ENCODE results near the gene PLD1. TPM values are rescaled to one million over a fixed set of nuclear protein-coding genes. Genes with fewer than 3 reads are reported as not detected.
"Not testable (repeated sequence)": the region's sequence is repeated elsewhere in the genome, so short reads cannot be mapped to it uniquely, and the experiment has no call there.

The PLD1 gene
- total RNA-seq, 1 donor from 2014 or later = 15.9 TPM

- DNase-seq (ENCODE audit: low spot score) = no peak
These were observed 244.7 kb downstream of the PLD1 start for GRCh38 chr3:171565481-171566058.

- DNase-seq (ENCODE audit: low spot score) = no peak
These were observed 245.4 kb downstream of the PLD1 start for GRCh38 chr3:171564748-171565480.

GRCh38 chr3:171563298-171563697 is 247.0 kb downstream of the PLD1 start:
- no peak for DNase-seq (ENCODE audit: low spot score)

- not testable (repeated sequence) for DNase-seq (ENCODE audit: low spot score)
These were observed 247.8 kb downstream of the PLD1 start for GRCh38 chr3:171562459-171562858.

GRCh38 chr3:171561596-171562323 is 248.5 kb downstream of the PLD1 start:
- no peak for DNase-seq (ENCODE audit: low spot score)

GRCh38 chr3:171559586-171559985 is 250.7 kb downstream of the PLD1 start:
- DNase-seq (ENCODE audit: low spot score) = no peak

GRCh38 chr3:171558188-171558696 is 252.0 kb downstream of the PLD1 start:
- no peak for DNase-seq (ENCODE audit: low spot score)

GRCh38 chr3:171557173-171557572 is 253.1 kb downstream of the PLD1 start:
- DNase-seq (ENCODE audit: low spot score) = no peak

GRCh38 chr3:171556574-171557145 is 253.6 kb downstream of the PLD1 start:
- no peak for DNase-seq (ENCODE audit: low spot score)

- no peak for DNase-seq (ENCODE audit: low spot score)
These were observed 254.1 kb downstream of the PLD1 start for GRCh38 chr3:171556148-171556547.

GRCh38 chr3:171553086-171553485 is 257.2 kb downstream of the PLD1 start:
- no peak for DNase-seq (ENCODE audit: low spot score)

- no peak for DNase-seq (ENCODE audit: low spot score)
These were observed 257.8 kb downstream of the PLD1 start for GRCh38 chr3:171552531-171552930.

- DNase-seq (ENCODE audit: low spot score) = no peak
These were observed 259.0 kb downstream of the PLD1 start for GRCh38 chr3:171551296-171551695.

Other genes with a start within 250 kb of the PLD1 start
- gene TMEM212, start 32.9 kb upstream of the PLD1 start, total RNA-seq = not detected
- gene FNDC3B, start 229.1 kb upstream of the PLD1 start, total RNA-seq = 258 TPM